Astrocyte (in vitro differentiated cells and primary cell): ENCODE measurements around the gene UFSP1.

Experiments used
- CTCF ChIP-seq: IDR thresholded peaks from 2 replicates; pipeline ENCODE4 v1.5.1; 2011; ENCODE audit warnings: low read depth, mild to moderate bottlenecking, inconsistent platforms, low read length, moderate library complexity; ENCODE audit not compliant: insufficient read depth
- EZH2 ChIP-seq: IDR thresholded peaks from 2 replicates; pipeline ENCODE4 v1.6.1; 2012; ENCODE audit warnings: mild to moderate bottlenecking, low read length, inconsistent platforms; ENCODE audit not compliant: insufficient read depth

- TF ChIP-seq EZH2 (peak; percentile 23), CTCF (no peak)
Measured at GRCh38 chr7:100895701-100895955, 6.1 kb upstream of the UFSP1 start, which contains the start of gene ACHE.
